SK-N-SH treated with all-trans-retinoic acid at 6 μM for 48 hours (cell line): ENCODE measurements around the gene CNTNAP2.

Experiments used
- ARNTL ChIP-seq: fragments of 450-650 bp; formaldehyde crosslinking; IDR thresholded peaks from 2 replicates; pipeline ENCODE4 v1.5.0; 2020; ENCODE audit warnings: low read depth, mild to moderate bottlenecking, moderate library complexity, borderline replicate concordance
- BACH2 ChIP-seq: fragments of 250-450 bp; sonication (Bioruptor Pico); IDR thresholded peaks from 2 replicates; pipeline ENCODE4 v1.9.0; 2021; ENCODE audit warnings: mild to moderate bottlenecking, borderline replicate concordance
- ESRRG ChIP-seq: fragments of 250-450 bp; sonication (Bioruptor Pico); IDR thresholded peaks from 2 replicates; pipeline ENCODE4 v1.6.1; 2021; ENCODE audit warnings: mild to moderate bottlenecking
- ISL1 ChIP-seq: fragments of 250-450 bp; sonication (Bioruptor Pico); IDR thresholded peaks from 2 replicates; pipeline ENCODE4 v2.1.2; 2022; ENCODE audit warnings: mild to moderate bottlenecking, moderate library complexity
- PPARA ChIP-seq: fragments of 250-450 bp; sonication (Bioruptor Pico); IDR thresholded peaks from 2 replicates; pipeline ENCODE4 v1.5.0; 2020; ENCODE audit warnings: mild to moderate bottlenecking, borderline replicate concordance
- RARB ChIP-seq: fragments of 250-450 bp; sonication (Bioruptor Pico); IDR thresholded peaks from 2 replicates; pipeline ENCODE4 v1.8.0; 2021; ENCODE audit warnings: mild to moderate bottlenecking, moderate library complexity
- SNAI2 ChIP-seq: fragments of 250-450 bp; sonication (Bioruptor Pico); IDR thresholded peaks from 2 replicates; pipeline ENCODE4 v1.5.0; 2020; ENCODE audit warnings: mild to moderate bottlenecking, moderate library complexity
- ZC3H10 ChIP-seq: fragments of 250-450 bp; sonication (Bioruptor Pico); IDR thresholded peaks from 2 replicates; pipeline ENCODE4 v1.5.1; 2021; ENCODE audit warnings: mild to moderate bottlenecking, moderate library complexity
- ZFP30 ChIP-seq: fragments of 450-650 bp; formaldehyde crosslinking; IDR thresholded peaks from 2 replicates; pipeline ENCODE4 v1.5.0; 2022; ENCODE audit warnings: mild to moderate bottlenecking, moderate library complexity
- ZNF565 ChIP-seq: fragments of 450-650 bp; formaldehyde crosslinking; conservative IDR thresholded peaks from 2 replicates; pipeline ENCODE4 v1.5.0; 2020; ENCODE audit warnings: low read depth, mild to moderate bottlenecking, moderate library complexity
- ZNF70 ChIP-seq: fragments of 450-650 bp; formaldehyde crosslinking; IDR thresholded peaks from 2 replicates; pipeline ENCODE4 v1.5.0; 2020; ENCODE audit warnings: mild to moderate bottlenecking, moderate library complexity
- TF ChIP-seq, protein P1 (sequence below): fragments of 250-450 bp; sonication (Bioruptor Pico); IDR thresholded peaks from 2 replicates; pipeline ENCODE4 v1.5.1; 2020; ENCODE audit warnings: low read depth, mild to moderate bottlenecking, moderate library complexity
- TF ChIP-seq, protein P2 (sequence below): fragments of 250-450 bp; sonication (Bioruptor Pico); IDR thresholded peaks from 2 replicates; pipeline ENCODE4 v1.8.0; 2020; ENCODE audit warnings: mild to moderate bottlenecking, moderate library complexity, borderline replicate concordance
- TF ChIP-seq, protein P3 (sequence below): fragments of 250-450 bp; sonication (Bioruptor Pico); IDR thresholded peaks from 2 replicates; pipeline ENCODE4 v1.5.0; 2020; ENCODE audit warnings: mild to moderate bottlenecking, moderate library complexity

DNA sequence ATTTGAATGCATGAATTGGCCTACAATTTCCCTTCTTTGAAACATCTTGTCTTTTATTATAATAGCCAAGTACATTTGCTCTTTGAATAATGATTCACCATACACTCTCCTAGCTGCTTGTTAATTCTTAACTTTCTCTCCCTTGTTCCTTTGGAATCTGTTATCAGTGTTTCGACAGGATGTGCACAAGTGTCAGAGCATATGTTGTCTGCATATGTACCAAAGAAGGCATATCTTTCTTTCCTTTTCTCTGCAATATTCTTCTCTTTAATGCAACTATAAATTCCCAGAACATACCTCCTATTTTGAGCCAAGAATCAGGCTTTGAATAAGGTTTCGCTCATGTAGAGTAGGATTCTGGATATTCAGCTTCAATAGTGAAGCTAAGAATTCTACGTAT is 1625.7 kb downstream of the CNTNAP2 start:
- no peak for TF ChIP-seq ZFP30 (CRISPR knock-in tag)
- TF ChIP-seq, protein P1, sequence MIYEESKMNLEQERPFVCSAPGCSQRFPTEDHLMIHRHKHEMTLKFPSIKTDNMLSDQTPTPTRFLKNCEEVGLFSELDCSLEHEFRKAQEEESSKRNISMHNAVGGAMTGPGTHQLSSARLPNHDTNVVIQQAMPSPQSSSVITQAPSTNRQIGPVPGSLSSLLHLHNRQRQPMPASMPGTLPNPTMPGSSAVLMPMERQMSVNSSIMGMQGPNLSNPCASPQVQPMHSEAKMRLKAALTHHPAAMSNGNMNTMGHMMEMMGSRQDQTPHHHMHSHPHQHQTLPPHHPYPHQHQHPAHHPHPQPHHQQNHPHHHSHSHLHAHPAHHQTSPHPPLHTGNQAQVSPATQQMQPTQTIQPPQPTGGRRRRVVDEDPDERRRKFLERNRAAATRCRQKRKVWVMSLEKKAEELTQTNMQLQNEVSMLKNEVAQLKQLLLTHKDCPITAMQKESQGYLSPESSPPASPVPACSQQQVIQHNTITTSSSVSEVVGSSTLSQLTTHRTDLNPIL (CRISPR knock-in tag) = no peak
- no peak for TF ChIP-seq RARB (CRISPR knock-in tag)
- no peak for TF ChIP-seq ZNF565 (CRISPR knock-in tag)
- no peak for TF ChIP-seq ZNF70 (CRISPR knock-in tag)
- TF ChIP-seq, protein P2, sequence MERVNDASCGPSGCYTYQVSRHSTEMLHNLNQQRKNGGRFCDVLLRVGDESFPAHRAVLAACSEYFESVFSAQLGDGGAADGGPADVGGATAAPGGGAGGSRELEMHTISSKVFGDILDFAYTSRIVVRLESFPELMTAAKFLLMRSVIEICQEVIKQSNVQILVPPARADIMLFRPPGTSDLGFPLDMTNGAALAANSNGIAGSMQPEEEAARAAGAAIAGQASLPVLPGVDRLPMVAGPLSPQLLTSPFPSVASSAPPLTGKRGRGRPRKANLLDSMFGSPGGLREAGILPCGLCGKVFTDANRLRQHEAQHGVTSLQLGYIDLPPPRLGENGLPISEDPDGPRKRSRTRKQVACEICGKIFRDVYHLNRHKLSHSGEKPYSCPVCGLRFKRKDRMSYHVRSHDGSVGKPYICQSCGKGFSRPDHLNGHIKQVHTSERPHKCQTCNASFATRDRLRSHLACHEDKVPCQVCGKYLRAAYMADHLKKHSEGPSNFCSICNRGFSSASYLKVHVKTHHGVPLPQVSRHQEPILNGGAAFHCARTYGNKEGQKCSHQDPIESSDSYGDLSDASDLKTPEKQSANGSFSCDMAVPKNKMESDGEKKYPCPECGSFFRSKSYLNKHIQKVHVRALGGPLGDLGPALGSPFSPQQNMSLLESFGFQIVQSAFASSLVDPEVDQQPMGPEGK (CRISPR knock-in tag) = no peak
- no peak for TF ChIP-seq ZC3H10
- no peak for TF ChIP-seq SNAI2 (CRISPR knock-in tag)
- TF ChIP-seq ISL1 (CRISPR knock-in tag) = no peak
- TF ChIP-seq ESRRG = no peak
- TF ChIP-seq BACH2 = no peak
- TF ChIP-seq ARNTL (CRISPR knock-in tag) = no peak
- TF ChIP-seq, protein P3, sequence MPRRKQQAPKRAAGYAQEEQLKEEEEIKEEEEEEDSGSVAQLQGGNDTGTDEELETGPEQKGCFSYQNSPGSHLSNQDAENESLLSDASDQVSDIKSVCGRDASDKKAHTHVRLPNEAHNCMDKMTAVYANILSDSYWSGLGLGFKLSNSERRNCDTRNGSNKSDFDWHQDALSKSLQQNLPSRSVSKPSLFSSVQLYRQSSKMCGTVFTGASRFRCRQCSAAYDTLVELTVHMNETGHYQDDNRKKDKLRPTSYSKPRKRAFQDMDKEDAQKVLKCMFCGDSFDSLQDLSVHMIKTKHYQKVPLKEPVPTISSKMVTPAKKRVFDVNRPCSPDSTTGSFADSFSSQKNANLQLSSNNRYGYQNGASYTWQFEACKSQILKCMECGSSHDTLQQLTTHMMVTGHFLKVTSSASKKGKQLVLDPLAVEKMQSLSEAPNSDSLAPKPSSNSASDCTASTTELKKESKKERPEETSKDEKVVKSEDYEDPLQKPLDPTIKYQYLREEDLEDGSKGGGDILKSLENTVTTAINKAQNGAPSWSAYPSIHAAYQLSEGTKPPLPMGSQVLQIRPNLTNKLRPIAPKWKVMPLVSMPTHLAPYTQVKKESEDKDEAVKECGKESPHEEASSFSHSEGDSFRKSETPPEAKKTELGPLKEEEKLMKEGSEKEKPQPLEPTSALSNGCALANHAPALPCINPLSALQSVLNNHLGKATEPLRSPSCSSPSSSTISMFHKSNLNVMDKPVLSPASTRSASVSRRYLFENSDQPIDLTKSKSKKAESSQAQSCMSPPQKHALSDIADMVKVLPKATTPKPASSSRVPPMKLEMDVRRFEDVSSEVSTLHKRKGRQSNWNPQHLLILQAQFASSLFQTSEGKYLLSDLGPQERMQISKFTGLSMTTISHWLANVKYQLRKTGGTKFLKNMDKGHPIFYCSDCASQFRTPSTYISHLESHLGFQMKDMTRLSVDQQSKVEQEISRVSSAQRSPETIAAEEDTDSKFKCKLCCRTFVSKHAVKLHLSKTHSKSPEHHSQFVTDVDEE (CRISPR knock-in tag) = no peak
- TF ChIP-seq PPARA (CRISPR knock-in tag) = no peak
